ENCODE data around the gene RBMS1. TPM values are rescaled to one million over a fixed set of nuclear protein-coding genes. Genes with fewer than 3 reads are reported as not detected.
"Not testable (repeated sequence)": the region's sequence is repeated elsewhere in the genome, so short reads cannot be mapped to it uniquely, and the experiment has no call there.

RBMS1 gene
- total and polyA plus RNA-seq, 2 of the 13 experiments (the other 11 are each of a cell fraction or from before 2014, with no cell fraction given) = 55.5 to 110 TPM

DNA sequence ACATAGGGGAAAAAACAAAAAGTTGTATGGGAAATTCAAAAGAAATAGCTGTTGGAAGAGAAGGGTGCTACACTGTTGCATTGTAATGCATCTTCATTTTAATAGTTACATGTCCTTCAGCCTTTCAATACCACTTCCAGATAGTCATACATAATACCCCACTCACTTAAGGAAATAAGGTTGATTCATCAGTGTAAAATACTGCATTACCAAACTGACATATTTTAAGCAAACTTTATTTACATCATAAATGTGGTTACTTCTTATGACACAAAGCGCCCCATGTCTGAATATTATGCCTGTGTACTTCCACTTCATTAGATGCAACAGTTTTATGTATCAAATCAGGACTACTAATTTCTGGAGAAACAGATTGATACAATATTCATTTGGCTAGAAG, 4.5 kb downstream of the RBMS1 start (continued):
- TF ChIP-seq, protein P1, sequence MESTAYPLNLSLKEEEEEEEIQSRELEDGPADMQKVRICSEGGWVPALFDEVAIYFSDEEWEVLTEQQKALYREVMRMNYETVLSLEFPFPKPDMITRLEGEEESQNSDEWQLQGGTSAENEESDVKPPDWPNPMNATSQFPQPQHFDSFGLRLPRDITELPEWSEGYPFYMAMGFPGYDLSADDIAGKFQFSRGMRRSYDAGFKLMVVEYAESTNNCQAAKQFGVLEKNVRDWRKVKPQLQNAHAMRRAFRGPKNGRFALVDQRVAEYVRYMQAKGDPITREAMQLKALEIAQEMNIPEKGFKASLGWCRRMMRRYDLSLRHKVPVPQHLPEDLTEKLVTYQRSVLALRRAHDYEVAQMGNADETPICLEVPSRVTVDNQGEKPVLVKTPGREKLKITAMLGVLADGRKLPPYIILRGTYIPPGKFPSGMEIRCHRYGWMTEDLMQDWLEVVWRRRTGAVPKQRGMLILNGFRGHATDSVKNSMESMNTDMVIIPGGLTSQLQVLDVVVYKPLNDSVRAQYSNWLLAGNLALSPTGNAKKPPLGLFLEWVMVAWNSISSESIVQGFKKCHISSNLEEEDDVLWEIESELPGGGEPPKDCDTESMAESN (CRISPR knock-in tag; conservative IDR thresholded peaks at IDR 0.05) = no peak

DNA sequence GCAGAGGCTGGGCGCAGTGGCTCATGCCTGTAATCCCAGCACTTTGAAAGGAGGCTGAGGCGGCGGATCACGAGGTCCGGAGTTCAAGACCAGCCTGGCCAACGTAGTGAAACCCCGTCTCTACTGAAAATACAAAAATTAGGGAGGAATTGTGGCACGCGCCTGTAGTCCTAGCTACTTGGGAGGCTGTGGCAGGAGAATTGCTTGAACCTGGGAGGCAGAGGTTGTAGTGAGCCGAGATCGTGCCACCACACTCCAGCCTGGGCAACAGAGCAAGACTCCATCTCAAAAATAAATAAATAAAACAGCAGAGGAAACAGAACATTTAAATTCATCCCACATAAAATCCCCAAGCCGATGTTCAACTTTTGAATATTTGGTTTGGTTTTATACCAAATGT, 5.3 kb downstream of the RBMS1 start:
- BruUV-seq (replicated peaks); H3K4me3 ChIP-seq (replicated peaks in 1 of 3; ENCODE audit: insufficient read depth in 1 of 3, low read depth in 2 of 3, low read length in 3 of 3); H3K27me3 ChIP-seq (ENCODE audit: control insufficient read depth in 1 of 2, insufficient read depth in 2 of 2, low read length in 2 of 2); H3K4me2 ChIP-seq (ENCODE audit: low read depth, low read length); H3K9ac ChIP-seq (ENCODE audit: insufficient read depth, low read depth, low read length); H3K27ac ChIP-seq (ENCODE audit: extremely low read length, insufficient read depth, low read length); ATAC-seq; DNase-seq (ENCODE audit: low spot score); CTCF ChIA-PET (ENCODE audit: low intra/inter-chr PET ratio, low total read pairs); POLR2A ChIA-PET; FAIRE-seq; H2AFZ ChIP-seq (ENCODE audit: low read length); H3K36me3 ChIP-seq (replicated peaks in 1 of 2; ENCODE audit: control insufficient read depth in 1 of 2, insufficient read depth in 2 of 2, low read length in 2 of 2); in situ Hi-C loops (cut with HindIII; ENCODE audit: extremely low pct_ligation_motif_present, low pct_unique_long_range_greater_than_20kb); intact Hi-C loops (cut with micrococcal nuclease; ENCODE audit: unreplicated experiment); H3K9me3 ChIP-seq (ENCODE audit: low read length): not testable (repeated sequence)
- 80% methylated on average over 12 of the region's 12 CpGs for WGBS (ENCODE audit: low lambda C conversion rate)
- peak; percentile 72 for TF ChIP-seq ZNF121 (CRISPR knock-in tag; IDR thresholded peaks at IDR 0.05)
- peaks cover 21% of the 10 kb centered on the region for H4K20me1 ChIP-seq (ENCODE audit: insufficient read depth, low read length)
- peaks cover 82% of the 10 kb centered on the region for H3K79me2 ChIP-seq (ENCODE audit: insufficient read depth, low read length)
- H3K4me1 ChIP-seq (ENCODE audit: insufficient read depth, low read length) = peaks cover 39% of the 10 kb centered on the region

DNA sequence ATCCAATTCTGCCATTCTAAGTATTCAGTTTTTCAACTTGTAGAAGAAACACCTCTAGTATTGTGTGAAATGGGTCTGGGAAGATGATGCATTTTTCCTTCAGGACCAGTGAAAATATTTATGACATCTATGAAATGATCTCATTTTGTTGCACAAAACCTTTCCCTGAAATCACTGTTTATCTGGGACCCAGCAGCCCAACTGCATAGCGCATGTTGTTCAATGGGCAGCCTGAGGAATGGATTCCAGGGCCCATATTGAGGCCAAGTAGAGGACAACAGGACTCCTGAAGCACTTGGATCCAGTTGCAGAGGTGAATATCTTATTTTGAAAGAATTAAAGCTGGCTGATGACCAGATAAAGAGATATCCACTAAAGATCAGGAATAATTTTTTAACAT, 7.3 kb downstream of the RBMS1 start:
- no peaks in the 10 kb centered on the region for H3K27me3 ChIP-seq (ENCODE audit: control insufficient read depth in 1 of 2, insufficient read depth in 2 of 2, low read length in 2 of 2)
- H3K79me2 ChIP-seq (ENCODE audit: insufficient read depth, low read length) = peaks cover 92% of the 10 kb centered on the region
- intact Hi-C loops (cut with micrococcal nuclease; ENCODE audit: unreplicated experiment) = no loop called here
- TF ChIP-seq DR1 (CRISPR knock-in tag; IDR thresholded peaks at IDR 0.05) = no peak
- TF ChIP-seq, protein P2, sequence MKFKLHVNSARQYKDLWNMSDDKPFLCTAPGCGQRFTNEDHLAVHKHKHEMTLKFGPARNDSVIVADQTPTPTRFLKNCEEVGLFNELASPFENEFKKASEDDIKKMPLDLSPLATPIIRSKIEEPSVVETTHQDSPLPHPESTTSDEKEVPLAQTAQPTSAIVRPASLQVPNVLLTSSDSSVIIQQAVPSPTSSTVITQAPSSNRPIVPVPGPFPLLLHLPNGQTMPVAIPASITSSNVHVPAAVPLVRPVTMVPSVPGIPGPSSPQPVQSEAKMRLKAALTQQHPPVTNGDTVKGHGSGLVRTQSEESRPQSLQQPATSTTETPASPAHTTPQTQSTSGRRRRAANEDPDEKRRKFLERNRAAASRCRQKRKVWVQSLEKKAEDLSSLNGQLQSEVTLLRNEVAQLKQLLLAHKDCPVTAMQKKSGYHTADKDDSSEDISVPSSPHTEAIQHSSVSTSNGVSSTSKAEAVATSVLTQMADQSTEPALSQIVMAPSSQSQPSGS (CRISPR knock-in tag; IDR thresholded peaks at IDR 0.05) = no peak
- TF ChIP-seq SP140L (CRISPR knock-in tag; IDR thresholded peaks at IDR 0.05; ENCODE audit: borderline replicate concordance) = no peak
- TF ChIP-seq IKZF4 (CRISPR knock-in tag; IDR thresholded peaks at IDR 0.05; ENCODE audit: borderline replicate concordance, low read depth, not compliant biosample characterization) = no peak
- no peak for TF ChIP-seq ZSCAN30 (CRISPR knock-in tag; IDR thresholded peaks at IDR 0.05)
- no peak for TF ChIP-seq ZFP36 (IDR thresholded peaks at IDR 0.05; ENCODE audit: borderline replicate concordance, low read depth, low read length, partially characterized antibody)
- H3K4me1 ChIP-seq (ENCODE audit: insufficient read depth, low read length) = peaks cover 44% of the 10 kb centered on the region
- in situ Hi-C loops (cut with HindIII; ENCODE audit: extremely low pct_ligation_motif_present, low pct_unique_long_range_greater_than_20kb) = no loop called here
- no peak overlapping the region for H3K9ac ChIP-seq (ENCODE audit: insufficient read depth, low read depth, low read length)
- CTCF ChIA-PET (ENCODE audit: low intra/inter-chr PET ratio, low total read pairs) = no interaction called here
- H2AFZ ChIP-seq (ENCODE audit: low read length) = no peak overlapping the region
- H4K20me1 ChIP-seq (ENCODE audit: insufficient read depth, low read length) = peaks cover 37% of the 10 kb centered on the region
- H3K27ac ChIP-seq (ENCODE audit: extremely low read length, insufficient read depth, low read length) = no peak overlapping the region
- POLR2A ChIA-PET = no interaction called here
- BruUV-seq (replicated peaks) = no TSS peak
- H3K4me3 ChIP-seq (replicated peaks in 1 of 3; ENCODE audit: insufficient read depth in 1 of 3, low read depth in 2 of 3, low read length in 3 of 3) = no peak overlapping the region
- ATAC-seq = no peak
- H3K36me3 ChIP-seq (replicated peaks in 1 of 2; ENCODE audit: control insufficient read depth in 1 of 2, insufficient read depth in 2 of 2, low read length in 2 of 2) = no peaks in the 10 kb centered on the region
- no peaks in the 10 kb centered on the region for H3K9me3 ChIP-seq (ENCODE audit: low read length)
- no peak for DNase-seq (ENCODE audit: low spot score)
- 100% methylated on average over 1 of the region's 1 CpG for WGBS (ENCODE audit: low lambda C conversion rate)
- no peak for FAIRE-seq
- H3K4me2 ChIP-seq (ENCODE audit: low read depth, low read length) = no peak overlapping the region

All from HepG2 (cell line).